ENCODE data around the gene NTHL1. TPM values are rescaled to one million over a fixed set of nuclear protein-coding genes. Genes with fewer than 3 reads are reported as not detected.

Gene NTHL1
- total and polyA plus RNA-seq, 10 of the 15 experiments (the other 5 are each of a cell fraction or from before 2014, with no cell fraction given) = 0.85 to 54.7 (median 39.0) TPM

- RAD21 ChIA-PET (ENCODE audit: unreplicated experiment) = interaction anchor here (1.4 kb wide), 1 partner anchor 69 kb away, joined by 3 read pairs; no protein-coding TSS in a partner anchor
- peak; percentile 76 for ATAC-seq
- CTCF ChIA-PET = interaction anchor here (3.1 kb wide), 1 partner anchor 49 kb away, joined by 9 read pairs; no protein-coding TSS in a partner anchor
- H3K36me3 ChIP-seq (ENCODE audit: control insufficient read depth in 2 of 2, insufficient read depth in 2 of 2, low read length in 1 of 2) = peaks cover 2 to 6% of the 10 kb centered on the region in 2 experiments; a peak in 3 of 4 replicates
- H3K27me3 ChIP-seq (replicated peaks in 1 of 2; ENCODE audit: control insufficient read depth in 2 of 2, insufficient read depth in 2 of 2, low read length in 1 of 2) = no peaks in the 10 kb centered on the region
- WGBS (ENCODE audit: insufficient coverage, insufficient replicate concordance, low lambda C conversion rate, missing lambda C conversion rate) = 96% methylated on average over 58 of the region's 101 CpGs
- H3K79me2 ChIP-seq (ENCODE audit: control insufficient read depth, insufficient read depth, low read length) = no peaks in the 10 kb centered on the region
- no peak for TF ChIP-seq MAX (IDR thresholded peaks at IDR 0.05; ENCODE audit: low read depth, low read length)
- TF ChIP-seq CEBPZ (IDR thresholded peaks at IDR 0.05; ENCODE audit: low read depth, low read length) = no peak
- TF ChIP-seq GATAD2B (conservative IDR thresholded peaks at IDR 0.05; ENCODE audit: low read depth) = no peak
- TF ChIP-seq ZNF622 (IDR thresholded peaks at IDR 0.05) = no peak
- TF ChIP-seq SMARCA5 (IDR thresholded peaks at IDR 0.05) = peak; percentile 46; the same call in 1 of the 2 replicates
- TF ChIP-seq WRNIP1 (IDR thresholded peaks at IDR 0.05; ENCODE audit: borderline replicate concordance, low read depth, low read length) = no peak
- TF ChIP-seq RBBP5 (conservative IDR thresholded peaks at IDR 0.05) = no peak
- 0 out of 4 replicates have a peak, but pooled peaks of 1 of the 2 experiments have one; percentile 11 for TF ChIP-seq BHLHE40 (IDR thresholded peaks at IDR 0.05; ENCODE audit: borderline replicate concordance in 1 of 2, low read depth in 2 of 2, low read length in 1 of 2)
- TF ChIP-seq SRF (IDR thresholded peaks at IDR 0.05; ENCODE audit: low read depth in 2 of 2, low read length in 2 of 2) = no peak
- no peak for TF ChIP-seq E2F4 (IDR thresholded peaks at IDR 0.05; ENCODE audit: low read depth, low read length)
- TF ChIP-seq MTA3 (IDR thresholded peaks at IDR 0.05; ENCODE audit: borderline replicate concordance, low read length) = no peak
- H3K4me2 ChIP-seq (ENCODE audit: control insufficient read depth, insufficient read depth) = no peak overlapping the region
- SMC1A ChIA-PET (ENCODE audit: uncharacterized antibody, unreplicated experiment) = no interaction called here
- POLR2A ChIA-PET = no interaction called here
- FAIRE-seq = no peak
- H3K9ac ChIP-seq (ENCODE audit: control insufficient read depth, insufficient read depth, low read length) = no peak overlapping the region
- no peak for DNase-seq (ENCODE audit: low read depth, low spot score)
- no peaks in the 10 kb centered on the region for H3K9me3 ChIP-seq (replicated peaks; ENCODE audit: control insufficient read depth, insufficient read depth, low read length)
- no peaks in the 10 kb centered on the region for H4K20me1 ChIP-seq (ENCODE audit: control insufficient read depth, insufficient read depth)
- intact Hi-C loops (cut with micrococcal nuclease; ENCODE audit: unreplicated experiment) = no loop called here
- no peaks in the 10 kb centered on the region for H3K4me1 ChIP-seq (ENCODE audit: control insufficient read depth, insufficient read depth, low read length)
- H2AFZ ChIP-seq (ENCODE audit: control insufficient read depth, low read depth, low read length) = no peak overlapping the region
- in situ Hi-C loops (cut with MboI) = no loop called here
- H3K27ac ChIP-seq (ENCODE audit: control insufficient read depth, insufficient read depth) = no peak overlapping the region
- H3K4me3 ChIP-seq = no peak overlapping the region
- no TSS peak for BruUV-seq (replicated peaks)
Observed at GRCh38 chr16:2090777-2091546, 43.3 kb upstream of the NTHL1 start.
